K562 (cell line): ENCODE measurements around the gene SLC34A3. TPM values are rescaled to one million over a fixed set of nuclear protein-coding genes. Genes with fewer than 3 reads are reported as not detected.

Source experiments
- CBFB ChIP-seq: sonication (generic); formaldehyde crosslinking; IDR thresholded peaks from 2 replicates; pipeline ENCODE4 v1.4.0; 2020; ENCODE audit warnings: mild to moderate bottlenecking, missing genetic modification reagents
- HDAC8 ChIP-seq: fragments of 450-650 bp; IDR thresholded peaks from 2 replicates; pipeline ENCODE4 v1.6.1; 2016; ENCODE audit warnings: mild to moderate bottlenecking, missing genetic modification characterization, moderate library complexity, missing compliant biosample characterization
- ILF3 ChIP-seq: fragments of 450-650 bp; IDR thresholded peaks from 2 replicates; pipeline ENCODE4 v1.6.1; 2018; ENCODE audit warnings: antibody characterized with exemption, mild to moderate bottlenecking, moderate library complexity, borderline replicate concordance
- MBD2 ChIP-seq: sonication (generic); IDR thresholded peaks from 2 replicates; pipeline ENCODE4 v1.6.1; 2016; ENCODE audit warnings: low read depth, borderline replicate concordance
- MCM7 ChIP-seq, 2 experiments: fragments of 450-650 bp; IDR thresholded peaks; 2 replicates each; pipeline ENCODE4 v1.6.1; 2016 to 2018
- POLR2H ChIP-seq: IDR thresholded peaks from 2 replicates; pipeline ENCODE4 v1.6.1; 2016; ENCODE audit warnings: missing genetic modification characterization, low read depth, mild to moderate bottlenecking, control low read depth, missing compliant biosample characterization, moderate library complexity
- PTRF ChIP-seq: fragments of 450-650 bp; IDR thresholded peaks from 2 replicates; pipeline ENCODE4 v1.6.1; 2016; ENCODE audit warnings: mild to moderate bottlenecking, missing genetic modification characterization, missing compliant biosample characterization
- TAF15 ChIP-seq: fragments of 200-400 bp; formaldehyde crosslinking; IDR thresholded peaks from 2 replicates; pipeline ENCODE4 v1.6.1; 2017; ENCODE audit warnings: mild to moderate bottlenecking, low read depth, low read length, moderate library complexity
- TEAD4 ChIP-seq, 2 experiments: sonication (generic) in 1 of 2; formaldehyde crosslinking in 1 of 2; IDR thresholded peaks; 2 replicates each; pipeline versions ENCODE4 v1.6.1 to v1.8.0; 2012 to 2022; ENCODE audit warnings: borderline replicate concordance in 1 of 2, inconsistent platforms in 1 of 2, low read length in 1 of 2, mild to moderate bottlenecking in 1 of 2, missing genetic modification reagents in 1 of 2
- ZNF274 ChIP-seq: IDR thresholded peaks from 2 replicates; pipeline ENCODE4 v1.6.1; 2011; ENCODE audit warnings: low read depth, mild to moderate bottlenecking, low read length, moderate library complexity, borderline replicate concordance
- ZNF584 ChIP-seq: fragments of 200-800 bp; sonication (Bioruptor generic); IDR thresholded peaks from 2 replicates; pipeline ENCODE4 v1.6.1; 2016; ENCODE audit warnings: low read depth, mild to moderate bottlenecking, missing genetic modification characterization, missing compliant biosample characterization
- ZSCAN32 ChIP-seq: fragments of 450-650 bp; formaldehyde crosslinking; IDR thresholded peaks from 2 replicates; pipeline ENCODE4 v1.4.0; 2020; ENCODE audit warnings: mild to moderate bottlenecking, moderate library complexity
- polyA plus RNA-seq, 8 experiments: library from polyadenylated mRNA; depleted of rRNA in 4 of 8; stranded (reverse) in 5 of 8; unstranded in 3 of 8; fragments of >200 nt; fragmentation: Nextera tagmentation in 2 of 8; fragmentation: Illumina TruSeq in 1 of 8; extraction: Ambion mirVana in 2 of 8; extraction: Trizol in 1 of 8; gene quantifications; 2 replicates each; pipeline versions ENCODE4 v1.2.1 to v1.2.3, GENCODE V29; 2011 to 2014; ENCODE audit warnings: inconsistent platforms in 1 of 8, missing spikeins in 1 of 8
- total RNA-seq, 7 experiments: library from RNA; depleted of rRNA in 6 of 7; stranded (reverse); fragments of >200 nt in 6 of 7; fragmentation: Illumina TruSeq in 2 of 7; extraction: Trizol in 2 of 7; gene quantifications; 2 replicates each; pipeline versions ENCODE4 v1.2.1 to v1.2.3, GENCODE V29; 2011 to 2021; ENCODE audit warnings: low replicate concordance in 1 of 7
- TF ChIP-seq, protein P1 (sequence below): fragments of 200-400 bp; formaldehyde crosslinking; IDR thresholded peaks from 2 replicates; pipeline ENCODE4 v1.6.1; 2017; ENCODE audit warnings: mild to moderate bottlenecking, low read depth, low read length, moderate library complexity
- TF ChIP-seq, protein P2 (sequence below): fragments of 250-450 bp; sonication (Bioruptor Pico); IDR thresholded peaks from 2 replicates; pipeline ENCODE4 v1.5.0; 2022; ENCODE audit warnings: mild to moderate bottlenecking
- TF ChIP-seq, protein P3 (sequence below): fragments of 250-450 bp; sonication (Bioruptor Pico); IDR thresholded peaks from 2 replicates; pipeline ENCODE4 v1.4.0; 2020; ENCODE audit warnings: mild to moderate bottlenecking, moderate library complexity
- TF ChIP-seq, protein P4 (sequence below): sonication (generic); formaldehyde crosslinking; IDR thresholded peaks from 2 replicates; pipeline ENCODE4 v1.8.0; 2022; ENCODE audit warnings: missing genetic modification reagents, mild to moderate bottlenecking, borderline replicate concordance

Gene SLC34A3
- total and polyA plus RNA-seq, 9 of the 15 experiments (the other 6 are each of a cell fraction or from before 2014, with no cell fraction given), result not detected

DNA sequence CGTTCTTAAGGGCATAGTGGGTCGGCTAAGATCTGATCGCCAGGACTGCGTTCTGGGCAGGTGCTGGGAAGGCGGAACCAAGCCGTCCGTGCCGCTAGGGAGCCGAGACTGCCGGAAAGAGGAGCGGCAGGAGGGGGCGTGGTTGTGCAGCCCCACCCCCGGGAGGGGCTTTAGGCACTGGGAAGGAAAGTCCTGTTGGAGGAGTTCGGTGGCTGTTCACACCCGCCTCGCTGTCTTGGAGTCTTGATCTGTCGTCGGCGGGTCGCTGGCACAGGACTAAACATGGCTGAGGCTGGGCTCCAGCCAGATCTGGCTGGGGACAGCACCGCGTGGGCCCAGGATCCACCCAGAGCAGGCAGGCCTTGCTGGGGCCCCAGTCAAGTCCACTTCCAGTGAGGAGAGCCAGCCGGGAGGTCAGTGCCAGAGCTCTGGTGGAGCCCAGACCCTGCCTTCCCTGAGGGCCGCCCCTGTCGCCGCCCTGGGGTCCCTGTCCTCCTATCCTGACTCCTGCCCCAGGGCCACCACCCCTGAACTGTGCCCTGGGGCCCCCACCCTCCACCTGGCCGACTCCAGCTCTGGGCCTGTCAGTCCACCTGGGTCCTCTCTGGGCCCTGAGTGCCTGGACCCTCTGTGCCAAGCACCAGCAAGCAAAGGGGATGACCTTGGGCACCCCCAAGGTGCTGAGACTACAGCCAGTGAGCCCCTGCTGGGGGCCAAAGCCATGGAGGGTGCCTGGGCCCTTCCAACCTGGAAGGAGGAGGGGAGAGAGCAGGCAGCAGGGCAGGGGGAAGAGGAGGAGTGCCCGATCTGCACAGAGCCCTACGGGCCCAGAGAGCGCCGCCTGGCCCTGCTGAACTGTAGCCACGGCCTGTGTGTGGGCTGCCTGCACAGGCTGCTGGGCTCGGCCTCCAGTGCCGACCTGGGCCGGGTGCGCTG, 13.2 kb upstream of the SLC34A3 start (continued):
- TF ChIP-seq MBD2, result no peak
- TF ChIP-seq ZSCAN32, result no peak
- TF ChIP-seq, protein P1, sequence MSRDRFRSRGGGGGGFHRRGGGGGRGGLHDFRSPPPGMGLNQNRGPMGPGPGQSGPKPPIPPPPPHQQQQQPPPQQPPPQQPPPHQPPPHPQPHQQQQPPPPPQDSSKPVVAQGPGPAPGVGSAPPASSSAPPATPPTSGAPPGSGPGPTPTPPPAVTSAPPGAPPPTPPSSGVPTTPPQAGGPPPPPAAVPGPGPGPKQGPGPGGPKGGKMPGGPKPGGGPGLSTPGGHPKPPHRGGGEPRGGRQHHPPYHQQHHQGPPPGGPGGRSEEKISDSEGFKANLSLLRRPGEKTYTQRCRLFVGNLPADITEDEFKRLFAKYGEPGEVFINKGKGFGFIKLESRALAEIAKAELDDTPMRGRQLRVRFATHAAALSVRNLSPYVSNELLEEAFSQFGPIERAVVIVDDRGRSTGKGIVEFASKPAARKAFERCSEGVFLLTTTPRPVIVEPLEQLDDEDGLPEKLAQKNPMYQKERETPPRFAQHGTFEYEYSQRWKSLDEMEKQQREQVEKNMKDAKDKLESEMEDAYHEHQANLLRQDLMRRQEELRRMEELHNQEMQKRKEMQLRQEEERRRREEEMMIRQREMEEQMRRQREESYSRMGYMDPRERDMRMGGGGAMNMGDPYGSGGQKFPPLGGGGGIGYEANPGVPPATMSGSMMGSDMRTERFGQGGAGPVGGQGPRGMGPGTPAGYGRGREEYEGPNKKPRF, result no peak
- TF ChIP-seq CBFB (CRISPR knock-in tag), result no peak
- no peak for TF ChIP-seq ZNF274
- TF ChIP-seq PTRF (tag), result no peak
- TF ChIP-seq, protein P2, sequence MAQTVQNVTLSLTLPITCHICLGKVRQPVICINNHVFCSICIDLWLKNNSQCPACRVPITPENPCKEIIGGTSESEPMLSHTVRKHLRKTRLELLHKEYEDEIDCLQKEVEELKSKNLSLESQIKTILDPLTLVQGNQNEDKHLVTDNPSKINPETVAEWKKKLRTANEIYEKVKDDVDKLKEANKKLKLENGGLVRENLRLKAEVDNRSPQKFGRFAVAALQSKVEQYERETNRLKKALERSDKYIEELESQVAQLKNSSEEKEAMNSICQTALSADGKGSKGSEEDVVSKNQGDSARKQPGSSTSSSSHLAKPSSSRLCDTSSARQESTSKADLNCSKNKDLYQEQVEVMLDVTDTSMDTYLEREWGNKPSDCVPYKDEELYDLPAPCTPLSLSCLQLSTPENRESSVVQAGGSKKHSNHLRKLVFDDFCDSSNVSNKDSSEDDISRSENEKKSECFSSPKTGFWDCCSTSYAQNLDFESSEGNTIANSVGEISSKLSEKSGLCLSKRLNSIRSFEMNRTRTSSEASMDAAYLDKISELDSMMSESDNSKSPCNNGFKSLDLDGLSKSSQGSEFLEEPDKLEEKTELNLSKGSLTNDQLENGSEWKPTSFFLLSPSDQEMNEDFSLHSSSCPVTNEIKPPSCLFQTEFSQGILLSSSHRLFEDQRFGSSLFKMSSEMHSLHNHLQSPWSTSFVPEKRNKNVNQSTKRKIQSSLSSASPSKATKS (CRISPR knock-in tag), result no peak
- no peak for TF ChIP-seq HDAC8 (tag)
- no peak for TF ChIP-seq TAF15
- no peak for TF ChIP-seq MCM7 (IDR thresholded peaks at IDR 0.05)
- no peak for TF ChIP-seq ILF3
- no peak for TF ChIP-seq ZNF584 (CRISPR knock-in tag)
- TF ChIP-seq, protein P3, sequence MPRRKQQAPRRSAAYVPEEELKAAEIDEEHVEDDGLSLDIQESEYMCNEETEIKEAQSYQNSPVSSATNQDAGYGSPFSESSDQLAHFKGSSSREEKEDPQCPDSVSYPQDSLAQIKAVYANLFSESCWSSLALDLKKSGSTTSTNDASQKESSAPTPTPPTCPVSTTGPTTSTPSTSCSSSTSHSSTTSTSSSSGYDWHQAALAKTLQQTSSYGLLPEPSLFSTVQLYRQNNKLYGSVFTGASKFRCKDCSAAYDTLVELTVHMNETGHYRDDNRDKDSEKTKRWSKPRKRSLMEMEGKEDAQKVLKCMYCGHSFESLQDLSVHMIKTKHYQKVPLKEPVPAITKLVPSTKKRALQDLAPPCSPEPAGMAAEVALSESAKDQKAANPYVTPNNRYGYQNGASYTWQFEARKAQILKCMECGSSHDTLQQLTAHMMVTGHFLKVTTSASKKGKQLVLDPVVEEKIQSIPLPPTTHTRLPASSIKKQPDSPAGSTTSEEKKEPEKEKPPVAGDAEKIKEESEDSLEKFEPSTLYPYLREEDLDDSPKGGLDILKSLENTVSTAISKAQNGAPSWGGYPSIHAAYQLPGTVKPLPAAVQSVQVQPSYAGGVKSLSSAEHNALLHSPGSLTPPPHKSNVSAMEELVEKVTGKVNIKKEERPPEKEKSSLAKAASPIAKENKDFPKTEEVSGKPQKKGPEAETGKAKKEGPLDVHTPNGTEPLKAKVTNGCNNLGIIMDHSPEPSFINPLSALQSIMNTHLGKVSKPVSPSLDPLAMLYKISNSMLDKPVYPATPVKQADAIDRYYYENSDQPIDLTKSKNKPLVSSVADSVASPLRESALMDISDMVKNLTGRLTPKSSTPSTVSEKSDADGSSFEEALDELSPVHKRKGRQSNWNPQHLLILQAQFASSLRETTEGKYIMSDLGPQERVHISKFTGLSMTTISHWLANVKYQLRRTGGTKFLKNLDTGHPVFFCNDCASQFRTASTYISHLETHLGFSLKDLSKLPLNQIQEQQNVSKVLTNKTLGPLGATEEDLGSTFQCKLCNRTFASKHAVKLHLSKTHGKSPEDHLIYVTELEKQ (CRISPR knock-in tag), result no peak
- TF ChIP-seq, protein P4, sequence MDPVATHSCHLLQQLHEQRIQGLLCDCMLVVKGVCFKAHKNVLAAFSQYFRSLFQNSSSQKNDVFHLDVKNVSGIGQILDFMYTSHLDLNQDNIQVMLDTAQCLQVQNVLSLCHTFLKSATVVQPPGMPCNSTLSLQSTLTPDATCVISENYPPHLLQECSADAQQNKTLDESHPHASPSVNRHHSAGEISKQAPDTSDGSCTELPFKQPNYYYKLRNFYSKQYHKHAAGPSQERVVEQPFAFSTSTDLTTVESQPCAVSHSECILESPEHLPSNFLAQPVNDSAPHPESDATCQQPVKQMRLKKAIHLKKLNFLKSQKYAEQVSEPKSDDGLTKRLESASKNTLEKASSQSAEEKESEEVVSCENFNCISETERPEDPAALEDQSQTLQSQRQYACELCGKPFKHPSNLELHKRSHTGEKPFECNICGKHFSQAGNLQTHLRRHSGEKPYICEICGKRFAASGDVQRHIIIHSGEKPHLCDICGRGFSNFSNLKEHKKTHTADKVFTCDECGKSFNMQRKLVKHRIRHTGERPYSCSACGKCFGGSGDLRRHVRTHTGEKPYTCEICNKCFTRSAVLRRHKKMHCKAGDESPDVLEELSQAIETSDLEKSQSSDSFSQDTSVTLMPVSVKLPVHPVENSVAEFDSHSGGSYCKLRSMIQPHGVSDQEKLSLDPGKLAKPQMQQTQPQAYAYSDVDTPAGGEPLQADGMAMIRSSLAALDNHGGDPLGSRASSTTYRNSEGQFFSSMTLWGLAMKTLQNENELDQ (CRISPR knock-in tag), result no peak
- no peak for TF ChIP-seq POLR2H (tag)
- no peak for TF ChIP-seq TEAD4 (IDR thresholded peaks at IDR 0.05; ENCODE audit: low read length)
- TF ChIP-seq TEAD4 (CRISPR knock-in tag; IDR thresholded peaks at IDR 0.05; ENCODE audit: borderline replicate concordance), result no peak
